Fibroblast of pulmonary artery (primary cell): ENCODE results near the gene SLC28A3.

Experiments used
- DNase-seq: peaks from one replicate; pipeline ENCODE4 v3.0.0-alpha.2; 2010; ENCODE audit warnings: low read depth
- H3K4me3 ChIP-seq: replicated peaks from 2 replicates; pipeline ENCODE4 v1.5.1; 2011; ENCODE audit warnings: low read depth, mild to moderate bottlenecking, control low read depth, low read length, moderate library complexity
- TF ChIP-seq, protein P1 (sequence below): IDR thresholded peaks from 2 replicates; pipeline ENCODE4 v1.5.1; 2011; ENCODE audit warnings: mild to moderate bottlenecking, control low read depth, low read length, inconsistent platforms; ENCODE audit errors: missing control alignments

SLC28A3 gene

DNA sequence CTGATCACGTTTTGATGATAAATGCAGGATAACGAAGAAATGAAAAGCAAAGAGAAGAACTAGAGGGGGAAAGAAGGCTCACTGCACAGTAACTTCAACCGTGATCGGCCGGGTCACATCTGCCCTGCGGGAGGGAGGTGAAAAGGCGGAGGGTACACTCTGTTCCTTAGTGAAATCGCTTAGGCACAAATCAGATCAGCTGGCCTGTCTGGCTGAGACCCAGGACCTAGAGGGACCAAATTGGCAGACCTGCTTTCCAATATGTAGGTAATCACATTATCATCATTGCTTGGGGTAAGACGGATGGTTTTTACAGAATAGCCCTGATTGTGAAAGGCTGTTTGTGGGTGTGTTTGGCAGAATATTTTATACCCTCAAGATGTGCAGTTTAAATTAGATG is 82.2 kb downstream of the SLC28A3 start:
- DNase-seq: no peak
- TF ChIP-seq, protein P1, sequence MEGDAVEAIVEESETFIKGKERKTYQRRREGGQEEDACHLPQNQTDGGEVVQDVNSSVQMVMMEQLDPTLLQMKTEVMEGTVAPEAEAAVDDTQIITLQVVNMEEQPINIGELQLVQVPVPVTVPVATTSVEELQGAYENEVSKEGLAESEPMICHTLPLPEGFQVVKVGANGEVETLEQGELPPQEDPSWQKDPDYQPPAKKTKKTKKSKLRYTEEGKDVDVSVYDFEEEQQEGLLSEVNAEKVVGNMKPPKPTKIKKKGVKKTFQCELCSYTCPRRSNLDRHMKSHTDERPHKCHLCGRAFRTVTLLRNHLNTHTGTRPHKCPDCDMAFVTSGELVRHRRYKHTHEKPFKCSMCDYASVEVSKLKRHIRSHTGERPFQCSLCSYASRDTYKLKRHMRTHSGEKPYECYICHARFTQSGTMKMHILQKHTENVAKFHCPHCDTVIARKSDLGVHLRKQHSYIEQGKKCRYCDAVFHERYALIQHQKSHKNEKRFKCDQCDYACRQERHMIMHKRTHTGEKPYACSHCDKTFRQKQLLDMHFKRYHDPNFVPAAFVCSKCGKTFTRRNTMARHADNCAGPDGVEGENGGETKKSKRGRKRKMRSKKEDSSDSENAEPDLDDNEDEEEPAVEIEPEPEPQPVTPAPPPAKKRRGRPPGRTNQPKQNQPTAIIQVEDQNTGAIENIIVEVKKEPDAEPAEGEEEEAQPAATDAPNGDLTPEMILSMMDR: no peak
- no peak overlapping the region for H3K4me3 ChIP-seq

DNA sequence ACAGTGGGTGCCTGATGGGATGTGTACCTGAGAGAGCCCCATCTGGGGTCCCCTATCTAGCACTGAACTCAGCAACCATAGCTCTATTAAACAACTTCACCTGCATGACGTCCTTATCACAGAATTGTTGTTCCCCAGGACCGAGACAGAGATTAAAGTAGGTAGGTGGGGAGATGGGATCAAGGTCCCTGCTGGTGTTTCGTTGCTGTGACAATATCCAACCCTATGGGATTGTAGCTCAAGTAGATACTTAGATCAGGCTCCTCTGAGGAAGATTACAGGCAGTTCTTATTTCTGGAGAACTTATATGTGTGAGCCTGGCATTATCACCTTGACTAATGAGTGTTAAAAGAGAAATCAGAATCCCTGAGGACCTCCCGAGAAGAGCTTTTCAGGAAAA is 84.9 kb downstream of the SLC28A3 start:
- TF ChIP-seq, protein P1: no peak
- DNase-seq: no peak
- H3K4me3 ChIP-seq: no peak overlapping the region

DNA sequence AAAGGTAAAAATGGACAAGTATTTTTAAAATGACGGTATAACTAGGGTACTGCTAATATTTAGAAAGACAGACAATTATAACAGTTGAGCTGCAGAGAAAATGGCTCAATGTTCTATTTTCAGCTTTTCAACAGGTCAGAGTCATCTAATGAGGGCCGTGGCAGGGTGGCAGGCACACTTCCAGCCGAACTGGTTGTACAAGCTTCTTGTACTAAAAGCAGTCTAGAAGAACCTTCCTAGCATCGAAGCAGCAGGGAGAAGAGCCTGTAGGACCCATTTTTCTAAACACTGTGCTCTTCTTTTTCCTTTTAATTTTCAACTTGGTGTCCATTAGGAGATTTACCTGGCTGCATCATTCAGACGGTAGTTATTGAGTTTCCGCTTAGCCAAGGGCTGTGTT is 85.6 kb downstream of the SLC28A3 start:
- no peak overlapping the region for H3K4me3 ChIP-seq
- TF ChIP-seq, protein P1: no peak
- no peak for DNase-seq

DNA sequence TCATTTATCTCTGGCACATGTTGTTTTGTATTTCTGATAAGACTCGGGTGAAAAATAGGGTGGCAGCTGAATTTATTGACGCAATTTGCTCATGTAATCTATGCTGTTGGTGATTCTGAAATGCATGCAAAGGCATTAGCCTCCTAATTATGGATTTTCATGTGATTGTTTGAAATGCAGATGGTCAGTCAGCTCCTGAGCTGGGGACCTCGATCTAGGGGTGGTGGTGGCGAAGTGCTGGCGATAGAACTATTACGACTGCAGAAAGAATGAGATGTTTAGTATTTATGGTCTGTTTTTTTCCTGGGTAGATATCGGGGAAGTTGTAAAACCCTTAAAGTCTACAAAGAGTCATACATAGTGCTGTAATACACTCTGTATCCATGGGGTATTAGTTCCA is 88.6 kb downstream of the SLC28A3 start:
- TF ChIP-seq, protein P1: no peak
- no peak overlapping the region for H3K4me3 ChIP-seq
- no peak for DNase-seq

DNA sequence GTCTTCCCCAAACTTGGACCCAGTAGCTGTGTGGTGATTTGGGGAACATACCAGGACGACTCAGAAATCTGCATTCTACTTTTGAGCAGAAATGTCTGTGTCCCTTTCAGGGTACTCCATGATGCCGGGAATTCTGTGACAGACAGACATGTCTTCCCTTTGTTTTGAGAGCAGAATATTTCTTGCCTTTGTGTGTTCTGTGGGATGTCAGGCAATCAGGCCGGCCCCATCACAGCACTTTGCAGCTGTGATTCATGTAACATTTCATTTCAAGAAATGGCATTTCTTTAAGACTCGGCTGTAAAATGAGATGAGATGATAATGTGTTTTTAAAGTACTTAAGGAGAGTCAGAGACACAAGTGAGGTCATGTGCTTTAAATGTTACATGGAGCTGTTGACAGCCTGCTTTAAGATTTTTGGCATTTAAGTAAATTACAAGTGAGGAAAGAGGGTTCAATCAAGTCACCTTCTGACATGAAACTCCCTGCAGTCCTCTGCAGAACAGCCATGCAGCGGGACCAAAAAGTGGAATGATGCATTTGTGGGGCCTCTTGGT is 98.7 kb downstream of the SLC28A3 start:
- TF ChIP-seq, protein P1: no peak
- DNase-seq: no peak
- H3K4me3 ChIP-seq: no peak overlapping the region

DNA sequence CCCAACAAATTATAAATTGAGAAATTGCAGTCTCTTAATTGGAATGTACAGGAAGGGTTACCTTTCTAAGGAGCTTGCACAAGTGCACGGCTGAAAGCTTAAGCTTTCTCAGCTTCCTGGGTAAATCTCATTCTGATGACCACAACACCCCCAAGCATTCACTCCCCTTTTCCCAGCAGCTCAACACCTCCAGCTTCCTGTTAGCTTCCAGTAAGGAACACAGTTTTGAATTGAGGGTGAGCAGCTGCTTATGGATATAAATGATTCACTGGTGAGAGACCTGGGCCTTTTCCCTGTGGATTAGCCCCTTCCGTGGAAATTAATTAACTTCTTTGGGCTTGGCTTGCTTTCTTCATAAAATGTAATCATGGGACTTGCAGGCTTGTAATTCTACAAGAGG is 101.2 kb downstream of the SLC28A3 start:
- TF ChIP-seq, protein P1: no peak
- DNase-seq: peak; percentile 76

DNA sequence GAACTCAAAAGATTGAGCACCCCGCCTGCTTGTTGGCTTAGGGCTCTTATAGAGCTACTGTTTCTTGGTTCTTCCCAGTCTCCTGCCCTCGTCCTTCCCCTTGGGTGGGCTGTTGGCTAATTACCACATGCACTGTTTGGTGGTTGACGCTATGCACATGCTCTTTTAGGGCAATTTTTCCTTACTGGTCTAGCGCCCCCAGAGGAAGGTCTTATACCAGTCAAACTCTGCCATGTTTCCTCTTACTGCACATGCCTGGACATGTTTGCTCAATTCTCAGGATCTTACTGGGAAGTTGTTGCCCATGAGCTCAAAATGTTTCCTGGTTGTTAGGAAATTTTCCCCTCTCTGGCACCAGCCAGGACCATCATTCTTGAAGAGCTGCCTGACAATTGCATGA is 101.9 kb downstream of the SLC28A3 start:
- DNase-seq: peak; percentile 23
- no peak overlapping the region for H3K4me3 ChIP-seq
- TF ChIP-seq, protein P1: peak; percentile 27

More for the DNA sequence above, 101.2 kb downstream of the SLC28A3 start:
- H3K4me3 ChIP-seq: no peak overlapping the region
